ENCODE data around the gene KRTAP10-9. TPM values are rescaled to one million over a fixed set of nuclear protein-coding genes. Genes with fewer than 3 reads are reported as not detected.

KRTAP10-9 gene
- polyA plus RNA-seq, 1 donor (not counting 4 experiments of a cell fraction or from before 2014, with no cell fraction given): not detected

- Histone ChIP-seq H4K20me1 (ENCODE audit: control insufficient read depth, extremely low read depth, insufficient read depth, low read length) (no peaks in the 10 kb centered on the region), H3K9me3 (ENCODE audit: control insufficient read depth, low read depth, low read length) (no peaks in the 10 kb centered on the region), H3K27ac (ENCODE audit: control insufficient read depth, insufficient read depth, low read length) (no peak overlapping the region), H3K4me3 (ENCODE audit: control insufficient read depth in 2 of 3, extremely low read depth in 1 of 3, insufficient read depth in 2 of 3, low read depth in 1 of 3, low read length in 3 of 3) (no peak overlapping the region), H3K36me3 (ENCODE audit: control insufficient read depth in 2 of 2, extremely low read depth in 1 of 2, insufficient read depth in 2 of 2, low read length in 2 of 2) (no peaks in the 10 kb centered on the region), H3K9ac (ENCODE audit: control insufficient read depth, extremely low read depth, insufficient read depth, low read length) (no peak overlapping the region), H3K4me1 (ENCODE audit: control insufficient read depth, extremely low read depth, insufficient read depth, low read length) (no peaks in the 10 kb centered on the region), H3K4me2 (ENCODE audit: control insufficient read depth, extremely low read depth, insufficient read depth, low read depth, low read length) (no peak overlapping the region), H3K79me2 (ENCODE audit: control insufficient read depth, insufficient read depth, low read length) (no peaks in the 10 kb centered on the region), H3K9me1 (ENCODE audit: control insufficient read depth, extremely low read depth, insufficient read depth, low read length) (no peaks in the 10 kb centered on the region), H3K27me3 (ENCODE audit: control insufficient read depth, extremely low read depth, insufficient read depth, low read length) (no peaks in the 10 kb centered on the region), H2AFZ (ENCODE audit: control insufficient read depth, low read length) (no peak overlapping the region)
- TF ChIP-seq CTCF (optimal IDR thresholded peaks at IDR 0.05 in 1 of 3, IDR thresholded peaks at IDR 0.05 in 1 of 3, conservative IDR thresholded peaks at IDR 0.05 in 1 of 3; ENCODE audit: extremely low read depth in 1 of 3, insufficient read depth in 2 of 3, low read length in 3 of 3) (no peak), EZH2 (IDR thresholded peaks at IDR 0.05; ENCODE audit: low read length) (no peak)
- DNase-seq (ENCODE audit: low read depth, low spot score) (no peak), FAIRE-seq (no peak)
- dilution Hi-C loops (cut with MboI; ENCODE audit: extremely low pct_ligation_motif_present, low sequenced_read_pairs): no loop called here
Measured at GRCh38 chr21:44650973-44651675, 24.2 kb downstream of the KRTAP10-9 start.

DNA sequence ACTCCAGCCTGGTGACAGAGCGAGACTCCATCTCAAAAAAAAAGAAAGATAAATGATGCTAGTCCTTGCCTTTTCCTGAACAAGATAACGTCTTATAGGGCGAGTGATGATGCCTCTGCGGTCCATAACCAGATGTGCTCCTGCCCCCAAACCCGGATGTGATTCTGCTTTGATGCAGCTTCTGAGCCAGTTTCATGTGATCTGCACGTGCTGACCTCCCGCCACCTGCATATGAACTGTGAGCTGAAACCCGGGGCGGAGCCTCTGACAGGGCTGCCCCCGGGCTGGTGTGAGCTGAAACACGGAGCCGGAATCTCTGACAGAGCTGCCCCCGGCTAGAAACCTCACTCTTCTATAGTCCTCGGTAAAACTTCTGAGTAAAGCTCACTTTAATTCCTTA, 26.2 kb downstream of the KRTAP10-9 start:
- dilution Hi-C loops (cut with MboI; ENCODE audit: extremely low pct_ligation_motif_present, low sequenced_read_pairs): no loop called here
- H3K4me2 ChIP-seq (ENCODE audit: control insufficient read depth, extremely low read depth, insufficient read depth, low read depth, low read length): no peak overlapping the region
- H3K36me3 ChIP-seq (ENCODE audit: control insufficient read depth in 2 of 2, extremely low read depth in 1 of 2, insufficient read depth in 2 of 2, low read length in 2 of 2): no peaks in the 10 kb centered on the region
- no peak overlapping the region for H3K9ac ChIP-seq (ENCODE audit: control insufficient read depth, extremely low read depth, insufficient read depth, low read length)
- no peaks in the 10 kb centered on the region for H3K9me1 ChIP-seq (ENCODE audit: control insufficient read depth, extremely low read depth, insufficient read depth, low read length)
- TF ChIP-seq CTCF (optimal IDR thresholded peaks at IDR 0.05 in 1 of 3, IDR thresholded peaks at IDR 0.05 in 1 of 3, conservative IDR thresholded peaks at IDR 0.05 in 1 of 3; ENCODE audit: extremely low read depth in 1 of 3, insufficient read depth in 2 of 3, low read length in 3 of 3) (no peak), EZH2 (IDR thresholded peaks at IDR 0.05; ENCODE audit: low read length) (no peak)
- H3K79me2 ChIP-seq (ENCODE audit: control insufficient read depth, insufficient read depth, low read length): no peaks in the 10 kb centered on the region
- H3K27ac ChIP-seq (ENCODE audit: control insufficient read depth, insufficient read depth, low read length): no peak overlapping the region
- H3K4me1 ChIP-seq (ENCODE audit: control insufficient read depth, extremely low read depth, insufficient read depth, low read length): no peaks in the 10 kb centered on the region
- H3K4me3 ChIP-seq (ENCODE audit: control insufficient read depth in 2 of 3, extremely low read depth in 1 of 3, insufficient read depth in 2 of 3, low read depth in 1 of 3, low read length in 3 of 3): no peak overlapping the region
- H3K27me3 ChIP-seq (ENCODE audit: control insufficient read depth, extremely low read depth, insufficient read depth, low read length): no peaks in the 10 kb centered on the region
- no peaks in the 10 kb centered on the region for H3K9me3 ChIP-seq (ENCODE audit: control insufficient read depth, low read depth, low read length)
- FAIRE-seq (no peak), DNase-seq (ENCODE audit: low read depth, low spot score) (no peak)
- H4K20me1 ChIP-seq (ENCODE audit: control insufficient read depth, extremely low read depth, insufficient read depth, low read length): no peaks in the 10 kb centered on the region
- no peak overlapping the region for H2AFZ ChIP-seq (ENCODE audit: control insufficient read depth, low read length)
